Panc1 (cell line): ENCODE results near the gene TBPL2. TPM values are rescaled to one million over a fixed set of nuclear protein-coding genes. Genes with fewer than 3 reads are reported as not detected.

Experiments used
- ATAC-seq: fragments of 200-7000 bp; cut with Tn5 transposase; 2 replicates; pipeline ENCODE4 v1.9.1; 2020; ENCODE audit warnings: mild to moderate bottlenecking, moderate library complexity
- BruUV-seq: library from RNA; stranded (reverse); fragments of 400-500 nt; replicated peaks from 2 replicates; lab custom pipeline; 2021; lab: Mats Ljungman, UMichigan
- CTCF ChIA-PET: fragments of 300-600 bp; sonication (Branson Sonifier 250); formaldehyde crosslinking; loops from one replicate; lab custom pipeline; 2022; ENCODE audit warnings: antibody characterized with exemption; lab: Charles Lee
- POLR2A ChIA-PET: fragments of 300-600 bp; sonication (Branson Sonifier 250); formaldehyde crosslinking; loops from one replicate; lab custom pipeline; 2022; ENCODE audit warnings: antibody characterized with exemption; lab: Charles Lee
- DNase-seq: peaks from one replicate; pipeline ENCODE4 v3.0.0-alpha.2; 2010; ENCODE audit warnings: low read depth, low spot score
- H3K27ac ChIP-seq: 2 replicates; pipeline ENCODE4 v1.5.1; 2011; ENCODE audit warnings: mild to moderate bottlenecking, low read length, inconsistent platforms
- H3K27me3 ChIP-seq: fragments of 200-500 bp; sonication (Bioruptor generic); 2 replicates; pipeline ENCODE4 v1.6.0; 2014; ENCODE audit warnings: low read length, inconsistent platforms; ENCODE audit not compliant: control insufficient read depth, insufficient read depth
- H3K36me3 ChIP-seq: fragments of 200-500 bp; sonication (Bioruptor generic); 2 replicates; pipeline ENCODE4 v1.5.1; 2014; ENCODE audit warnings: inconsistent platforms, mild to moderate bottlenecking, low read length, moderate library complexity; ENCODE audit not compliant: control insufficient read depth, insufficient read depth
- H3K4me1 ChIP-seq: 2 replicates; pipeline ENCODE4 v1.5.1; 2011; ENCODE audit warnings: inconsistent platforms, mild to moderate bottlenecking, low read length, moderate library complexity; ENCODE audit not compliant: control insufficient read depth, insufficient read depth
- H3K4me3 ChIP-seq, 2 experiments: 2 replicates each; pipeline ENCODE4 v1.5.1; 2011 to 2012; ENCODE audit warnings: low read depth in 2 of 2, low read length in 2 of 2, mild to moderate bottlenecking in 2 of 2, inconsistent platforms in 1 of 2, moderate library complexity in 1 of 2
- H3K9me3 ChIP-seq: fragments of 200-500 bp; sonication (Bioruptor generic); 2 replicates; pipeline ENCODE4 v1.5.1; 2014; ENCODE audit warnings: low read depth, mild to moderate bottlenecking, inconsistent platforms, low read length, moderate library complexity; ENCODE audit not compliant: control insufficient read depth, insufficient read depth
- CTCF ChIP-seq: fragments of 450-650 bp; IDR thresholded peaks from 2 replicates; pipeline ENCODE4 v1.5.1; 2017; ENCODE audit warnings: mild to moderate bottlenecking
- POLR2AphosphoS5 ChIP-seq: IDR thresholded peaks from 2 replicates; pipeline ENCODE4 v1.6.1; 2012; ENCODE audit warnings: mild to moderate bottlenecking, low read depth, low read length, moderate library complexity
- REST ChIP-seq, 2 experiments: IDR thresholded peaks; 2 replicates each; pipeline ENCODE4 v1.6.1; 2011 to 2012; ENCODE audit warnings: low read depth in 2 of 2, control low read depth in 1 of 2, low read length in 1 of 2, mild to moderate bottlenecking in 1 of 2, moderate library complexity in 1 of 2; ENCODE audit not compliant: insufficient read depth in 1 of 2
- SIN3A ChIP-seq: IDR thresholded peaks from 2 replicates; pipeline ENCODE4 v1.6.1; 2012; ENCODE audit warnings: low read depth, mild to moderate bottlenecking, low read length, moderate library complexity, borderline replicate concordance; ENCODE audit not compliant: insufficient read depth
- TCF7L2 ChIP-seq: IDR thresholded peaks from 2 replicates; pipeline ENCODE4 v1.6.1; 2011; ENCODE audit warnings: mild to moderate bottlenecking, low read depth, low read length, inconsistent platforms
- in situ Hi-C: cut with HindIII; loops from 2 replicates; pipeline ENCODE4 v1.10.0; 2016; ENCODE audit warnings: low sequenced_read_pairs, low pct_unique_long_range_greater_than_20kb
- intact Hi-C: fragments of 100-400 bp; cut with micrococcal nuclease; formaldehyde crosslinking; loops from one replicate; pipeline ENCODE4 v1.10.0; 2022; ENCODE audit not compliant: unreplicated experiment
- total RNA-seq: library from RNA; stranded (reverse); gene quantifications from one replicate; pipeline ENCODE4 v1.2.1, GENCODE V29; 2021; ENCODE audit not compliant: unreplicated experiment

The TBPL2 gene
- total RNA-seq, 1 experiment from 2014 or later, result not detected

- no peak overlapping the region for H3K4me3 ChIP-seq
- no peak for TF ChIP-seq TCF7L2
- no peak for TF ChIP-seq CTCF
- TF ChIP-seq REST (IDR thresholded peaks at IDR 0.05; ENCODE audit: insufficient read depth in 1 of 2, low read depth in 2 of 2, low read length in 1 of 2), result no peak
- TF ChIP-seq POLR2AphosphoS5, result no peak
- no peak for TF ChIP-seq SIN3A
- ATAC-seq, result no peak
- no peaks in the 10 kb centered on the region for H3K36me3 ChIP-seq
- peaks cover 1% of the 10 kb centered on the region; the same call in 1 of the 2 replicates for H3K4me1 ChIP-seq
- no peak overlapping the region for H3K27ac ChIP-seq
- H3K27me3 ChIP-seq, result no peaks in the 10 kb centered on the region
- in situ Hi-C loops (no loop called here), intact Hi-C loops (no loop called here)
- ChIA-PET POLR2A (no interaction called here), CTCF (no interaction called here)
- H3K9me3 ChIP-seq, result no peaks in the 10 kb centered on the region
- no peak for DNase-seq
- BruUV-seq, result no TSS peak
These were observed 42.7 kb upstream of the TBPL2 start for GRCh38 chr14:55482936-55483605.

GRCh38 chr14:55481769-55482168, 41.4 kb upstream of the TBPL2 start:
- no peak for DNase-seq
- H3K9me3 ChIP-seq, result no peaks in the 10 kb centered on the region
- no peak for TF ChIP-seq SIN3A
- no peak for TF ChIP-seq REST (IDR thresholded peaks at IDR 0.05; ENCODE audit: insufficient read depth in 1 of 2, low read depth in 2 of 2, low read length in 1 of 2)
- no peak for TF ChIP-seq POLR2AphosphoS5
- no peak for TF ChIP-seq CTCF
- no peak for TF ChIP-seq TCF7L2
- ChIA-PET POLR2A (interaction anchor here (0.6 kb wide), 1 partner anchor 63 kb away, joined by 3 read pairs; no protein-coding TSS in a partner anchor), CTCF (no interaction called here)
- intact Hi-C loops, result no loop called here
- in situ Hi-C loops, result no loop called here
- no peaks in the 10 kb centered on the region for H3K27me3 ChIP-seq
- no peak for ATAC-seq
- no peak overlapping the region for H3K27ac ChIP-seq
- no TSS peak for BruUV-seq
- H3K4me3 ChIP-seq, result no peak overlapping the region
- no peaks in the 10 kb centered on the region for H3K36me3 ChIP-seq
- H3K4me1 ChIP-seq, result no peaks in the 10 kb centered on the region
